ENCODE results near the gene IGFBP4.

The IGFBP4 gene

GRCh38 chr17:40450175-40450574 lies 6.9 kb downstream of the IGFBP4 start:
- H3K4me3 ChIP-seq (ENCODE audit: low read depth, low read length), result no peak overlapping the region
- peak; percentile 57 for TF ChIP-seq CTCF (IDR thresholded peaks at IDR 0.05; ENCODE audit: low read depth, low read length)

GRCh38 chr17:40451420-40451819 lies 8.2 kb downstream of the IGFBP4 start:
- no peak overlapping the region for H3K4me3 ChIP-seq (ENCODE audit: low read depth, low read length)
- no peak for TF ChIP-seq CTCF (IDR thresholded peaks at IDR 0.05; ENCODE audit: low read depth, low read length)

GRCh38 chr17:40452216-40452787 lies 9.1 kb downstream of the IGFBP4 start:
- H3K4me3 ChIP-seq (ENCODE audit: low read depth, low read length), result no peak overlapping the region
- no peak for TF ChIP-seq CTCF (IDR thresholded peaks at IDR 0.05; ENCODE audit: low read depth, low read length)

- no peak for TF ChIP-seq CTCF (IDR thresholded peaks at IDR 0.05; ENCODE audit: low read depth, low read length)
- no peak overlapping the region for H3K4me3 ChIP-seq (ENCODE audit: low read depth, low read length)
Observed at GRCh38 chr17:40452921-40453378, 9.7 kb downstream of the IGFBP4 start.

GRCh38 chr17:40453881-40454612 lies 10.8 kb downstream of the IGFBP4 start:
- no peak overlapping the region for H3K4me3 ChIP-seq (ENCODE audit: low read depth, low read length)
- TF ChIP-seq CTCF (IDR thresholded peaks at IDR 0.05; ENCODE audit: low read depth, low read length), result no peak

- no peak for TF ChIP-seq CTCF (IDR thresholded peaks at IDR 0.05; ENCODE audit: low read depth, low read length)
- no peak overlapping the region for H3K4me3 ChIP-seq (ENCODE audit: low read depth, low read length)
Observed at GRCh38 chr17:40454613-40454995, 11.4 kb downstream of the IGFBP4 start.

- no peak overlapping the region for H3K4me3 ChIP-seq (ENCODE audit: low read depth, low read length)
- no peak for TF ChIP-seq CTCF (IDR thresholded peaks at IDR 0.05; ENCODE audit: low read depth, low read length)
Observed at GRCh38 chr17:40456396-40456951, 13.2 kb downstream of the IGFBP4 start.

All from WI38 (cell line).